NK-92 (cell line): ENCODE results near the gene MAPK8IP2.

Source experiments
- DNase-seq: peaks from one replicate; lab custom pipeline; 2025; ENCODE audit not compliant: unreplicated experiment; lab: John Stamatoyannopoulos, UW

Gene MAPK8IP2

DNA sequence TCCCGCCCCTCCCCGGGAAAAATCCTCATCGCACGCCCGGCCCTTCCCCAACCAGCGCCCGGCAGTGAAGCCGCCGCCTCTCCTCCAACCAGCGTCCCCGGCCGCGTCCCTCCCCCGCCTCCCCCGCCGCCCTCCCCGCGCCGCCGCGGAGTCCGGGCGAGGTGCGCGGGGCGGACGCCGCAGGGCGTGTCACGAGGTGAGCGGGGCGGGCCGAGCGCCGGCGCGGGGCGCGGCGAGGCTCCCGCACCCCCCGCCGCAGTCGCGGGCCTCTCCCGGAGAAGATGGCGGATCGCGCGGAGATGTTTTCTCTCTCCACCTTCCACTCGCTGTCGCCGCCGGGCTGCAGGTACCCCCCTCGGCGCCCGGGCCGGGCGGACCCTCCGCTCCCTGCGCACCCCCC lies at the start of gene MAPK8IP2:
Gene MAPK8IP2, plus strand, starts transcription at position 256 of the 400 bp plus-strand sequence. Its CDS starts 26 bp downstream, at position 282.
- DNase-seq = no peak

DNA sequence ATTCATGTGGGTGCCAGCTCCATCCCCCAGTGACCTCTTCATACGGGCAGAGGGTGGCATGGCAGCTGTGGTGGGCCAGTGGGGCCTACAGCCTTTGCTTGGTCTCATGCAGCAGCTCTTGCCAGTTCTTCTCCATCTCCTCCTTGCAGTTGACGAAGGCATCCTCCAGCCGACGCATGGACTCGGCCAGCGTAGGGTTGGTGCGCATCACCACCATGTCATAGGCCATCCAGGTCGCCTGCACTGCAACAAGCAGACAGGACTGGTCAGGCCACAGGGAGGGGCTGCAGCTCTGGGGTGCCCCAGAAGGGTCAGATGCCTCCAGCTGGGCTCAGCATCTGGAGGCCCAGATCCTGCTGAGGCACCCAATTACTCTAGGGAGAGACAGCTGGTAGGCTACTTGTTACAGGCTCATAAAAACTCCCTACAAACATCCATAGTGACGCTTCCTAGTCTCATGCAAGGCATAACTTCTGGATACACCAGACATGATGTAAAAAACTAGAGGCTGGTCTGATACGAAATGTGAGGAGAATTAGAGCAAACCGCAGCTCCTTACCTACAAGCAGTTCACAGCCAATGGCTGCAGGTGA lies 49.3 kb upstream of the MAPK8IP2 start:
- DNase-seq = no peak

DNA sequence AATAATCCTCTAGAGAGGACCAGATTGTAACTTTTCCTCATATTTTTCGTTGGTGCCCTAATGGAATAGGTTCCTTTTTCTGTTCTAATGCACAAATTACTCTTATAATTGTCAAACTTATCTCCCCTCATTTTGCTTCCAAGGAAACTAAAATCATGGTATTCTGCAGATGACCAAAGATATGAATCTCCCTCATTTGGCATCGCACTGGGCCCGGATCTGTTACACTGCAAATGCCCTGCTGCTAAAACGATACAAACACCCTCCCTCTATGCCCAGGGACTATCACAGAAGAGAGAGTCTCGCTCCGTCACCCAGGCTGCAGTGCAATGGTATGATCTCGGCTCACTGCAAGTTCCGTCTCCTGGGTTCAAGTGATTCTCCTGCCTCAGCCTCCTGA lies 47.3 kb upstream of the MAPK8IP2 start:
- DNase-seq = no peak

DNA sequence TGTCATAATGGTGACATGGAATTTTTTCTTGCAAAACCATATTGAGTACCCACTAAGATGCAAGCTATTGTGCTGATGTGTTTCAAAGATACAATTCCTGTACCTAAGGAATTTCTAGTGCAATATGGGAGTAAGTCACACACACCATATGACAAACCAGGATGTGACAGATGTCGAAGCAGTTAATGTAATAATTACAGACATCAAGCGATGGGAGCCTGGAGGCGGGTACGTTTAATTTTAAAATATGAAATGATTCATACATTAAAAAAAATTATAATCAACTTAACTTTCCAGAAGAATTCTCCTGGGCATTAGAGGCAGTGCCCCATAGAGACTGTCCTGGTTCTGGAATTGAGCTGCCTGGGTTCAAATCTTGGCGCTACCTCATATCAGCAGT lies 43.9 kb upstream of the MAPK8IP2 start:
- no peak for DNase-seq

DNA sequence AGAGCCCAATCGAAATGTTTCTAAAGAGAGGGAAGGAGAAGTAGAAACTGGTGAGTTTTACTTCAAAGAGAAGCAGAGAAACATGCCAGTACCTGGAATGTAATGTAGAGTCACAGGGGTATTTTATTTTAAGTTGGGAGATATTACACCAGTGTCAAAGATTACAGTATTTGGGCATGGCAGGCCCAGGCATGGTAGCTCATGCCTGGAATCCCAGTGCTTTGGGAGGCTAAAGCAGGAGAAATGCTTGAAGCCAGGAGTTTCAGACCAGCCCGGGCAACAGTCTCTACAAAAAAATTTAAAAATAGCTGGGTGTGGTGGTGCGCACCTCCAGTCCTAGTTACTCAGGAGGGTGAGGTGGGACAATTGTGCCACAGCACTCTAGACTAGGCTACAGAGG lies 40.6 kb upstream of the MAPK8IP2 start:
- no peak for DNase-seq

DNA sequence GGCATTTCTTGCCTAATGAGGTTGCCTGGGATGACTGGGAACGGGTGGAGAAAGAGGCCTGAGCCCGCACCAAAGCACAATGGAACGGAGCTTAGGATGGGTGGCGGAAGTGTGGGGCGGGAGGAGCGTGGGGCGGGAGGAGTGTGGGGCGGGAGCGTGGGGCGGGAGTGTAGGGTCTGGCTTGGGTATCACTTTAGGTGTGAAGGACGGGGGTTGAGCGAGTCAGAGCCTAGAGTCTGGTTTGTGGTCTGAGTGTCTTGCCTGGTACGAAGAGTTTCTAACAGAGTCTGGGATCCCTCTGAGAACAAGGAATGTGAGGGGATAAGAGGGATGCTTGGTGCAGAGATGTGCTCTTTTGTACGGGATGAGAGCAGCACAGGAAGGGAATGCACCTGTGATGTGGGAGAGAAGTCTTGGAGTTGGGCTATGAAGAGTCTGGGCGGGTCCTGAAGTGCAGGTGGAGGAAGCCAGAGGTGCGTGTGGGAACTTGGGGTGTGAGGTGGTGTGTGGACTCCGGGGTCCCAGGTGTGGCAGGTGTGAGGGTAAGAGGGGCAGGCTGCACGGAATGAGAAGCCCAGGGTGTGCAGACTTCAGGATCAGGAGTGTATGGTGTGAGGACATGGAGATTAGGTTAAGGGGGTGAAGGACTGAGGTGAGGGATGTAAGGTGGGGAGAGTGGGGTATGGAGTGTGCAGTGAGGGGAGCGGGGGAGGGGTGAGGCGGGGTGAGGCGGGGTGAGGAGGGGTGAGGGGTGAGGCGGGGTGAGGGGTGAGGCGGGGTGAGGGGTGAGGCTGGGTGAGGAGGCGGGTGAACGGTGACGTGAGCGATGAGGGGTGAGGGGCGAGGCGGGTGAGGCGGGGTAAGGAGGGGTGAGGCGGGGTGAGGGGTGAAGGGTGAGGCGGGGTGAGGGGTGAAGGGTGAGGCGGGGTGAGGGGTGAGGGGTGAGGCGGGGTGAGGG lies 38.9 kb upstream of the MAPK8IP2 start:
- no peak for DNase-seq

DNA sequence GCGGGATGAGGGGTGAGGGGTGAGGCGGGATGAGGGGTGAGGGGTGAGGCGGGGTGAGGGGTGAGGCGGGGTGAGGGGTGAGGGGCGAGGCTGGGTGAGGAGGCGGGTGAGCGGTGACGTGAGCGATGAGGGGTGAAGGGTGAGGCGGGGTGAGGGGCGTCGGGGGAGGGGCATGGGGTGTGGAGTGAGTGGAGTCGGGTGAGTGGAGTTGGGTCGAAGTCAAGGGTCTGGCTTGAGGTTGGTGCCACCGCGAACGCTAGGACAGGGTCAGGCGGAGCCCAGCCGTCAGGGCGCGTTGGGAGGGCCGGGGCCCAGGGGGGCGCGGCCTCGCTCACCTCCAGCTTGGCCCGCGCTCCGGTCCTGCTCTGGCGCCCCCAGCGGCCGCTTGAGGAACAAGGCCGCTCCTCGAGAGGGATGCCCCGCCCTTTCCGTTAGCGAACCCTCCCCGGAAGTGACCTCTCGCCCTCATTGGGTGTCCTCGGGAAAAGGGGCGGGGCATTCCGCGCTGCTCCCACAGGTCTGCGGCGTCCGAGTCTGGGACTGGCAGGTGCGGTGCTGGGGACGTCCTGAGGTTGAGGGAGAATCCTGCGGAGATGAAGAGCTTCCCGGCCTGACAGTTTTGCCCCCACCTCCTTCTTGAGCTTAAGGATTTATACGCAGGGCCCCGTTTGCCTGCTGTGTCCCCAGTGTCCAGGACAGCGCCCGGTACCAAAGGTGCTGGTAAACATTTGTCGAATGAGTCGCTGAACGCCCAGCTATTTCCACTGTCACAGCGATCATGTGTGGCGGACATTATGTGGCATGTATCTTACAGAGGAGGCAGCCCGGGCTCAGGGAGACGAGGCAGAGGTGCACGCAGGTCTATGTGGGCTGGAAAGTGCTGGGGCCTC lies 37.8 kb upstream of the MAPK8IP2 start, which contains the start of gene SYCE3:
Gene SYCE3, minus strand, starts transcription at position 397 of the 890 bp plus-strand sequence. CDS start 6,514 bp downstream, outside the sequence.
- DNase-seq = peak; percentile 62

DNA sequence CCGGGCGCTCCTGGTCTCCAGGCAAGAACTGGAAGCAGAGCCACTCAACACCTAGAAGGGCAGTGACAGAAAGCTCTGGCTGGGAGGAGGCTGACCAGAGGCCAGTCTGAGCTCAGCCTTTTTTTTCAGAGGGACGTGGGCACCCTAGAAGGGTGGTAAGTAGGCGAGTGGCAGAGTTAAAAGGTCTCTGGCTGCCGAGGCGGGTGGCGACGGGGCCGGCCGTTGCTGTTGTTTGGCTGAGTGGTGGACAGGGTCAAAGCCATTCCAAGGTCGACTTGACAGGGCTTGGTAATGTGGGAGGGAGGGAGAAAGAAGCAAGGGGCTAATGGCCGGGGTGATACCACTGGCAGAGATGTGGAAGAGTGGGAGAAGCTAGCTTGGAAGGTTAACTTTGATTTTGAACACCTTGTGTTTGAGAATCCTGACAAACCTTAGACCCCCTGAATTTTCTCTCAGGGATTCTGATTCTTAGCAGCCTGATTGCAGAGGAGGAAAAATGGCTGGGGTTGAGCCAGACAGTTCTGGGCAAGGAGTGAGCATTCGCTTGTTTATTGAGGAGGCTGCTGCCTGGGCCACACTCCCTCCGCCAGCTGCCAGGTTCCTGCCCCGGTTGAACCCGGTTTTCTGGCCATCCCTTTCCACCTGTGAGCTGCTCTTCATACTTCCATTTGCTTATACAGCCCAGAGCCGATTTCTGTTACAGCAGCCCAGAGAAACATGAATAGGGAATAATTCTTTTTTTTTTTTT lies 37.0 kb upstream of the MAPK8IP2 start:
- DNase-seq = no peak

DNA sequence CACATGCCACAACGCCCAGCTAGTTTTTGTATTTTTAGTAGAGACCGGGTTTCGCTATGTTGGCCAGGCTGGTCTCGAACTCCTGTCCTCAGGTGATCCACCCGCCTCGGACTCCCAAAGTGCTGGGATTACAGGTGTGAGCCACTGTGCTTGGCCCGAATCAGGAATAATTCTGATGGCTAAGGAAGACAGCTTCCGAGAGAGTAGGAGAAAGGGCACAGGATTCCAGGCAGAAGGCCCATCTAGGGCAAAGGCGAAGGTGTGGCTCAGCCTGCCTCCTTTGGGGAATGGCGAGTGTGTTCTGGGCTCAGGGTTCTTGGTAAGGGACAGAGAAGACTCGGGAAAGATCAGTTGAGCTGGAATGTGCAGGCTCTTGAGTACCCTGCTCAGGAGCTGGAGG lies 36.3 kb upstream of the MAPK8IP2 start:
- DNase-seq = no peak

DNA sequence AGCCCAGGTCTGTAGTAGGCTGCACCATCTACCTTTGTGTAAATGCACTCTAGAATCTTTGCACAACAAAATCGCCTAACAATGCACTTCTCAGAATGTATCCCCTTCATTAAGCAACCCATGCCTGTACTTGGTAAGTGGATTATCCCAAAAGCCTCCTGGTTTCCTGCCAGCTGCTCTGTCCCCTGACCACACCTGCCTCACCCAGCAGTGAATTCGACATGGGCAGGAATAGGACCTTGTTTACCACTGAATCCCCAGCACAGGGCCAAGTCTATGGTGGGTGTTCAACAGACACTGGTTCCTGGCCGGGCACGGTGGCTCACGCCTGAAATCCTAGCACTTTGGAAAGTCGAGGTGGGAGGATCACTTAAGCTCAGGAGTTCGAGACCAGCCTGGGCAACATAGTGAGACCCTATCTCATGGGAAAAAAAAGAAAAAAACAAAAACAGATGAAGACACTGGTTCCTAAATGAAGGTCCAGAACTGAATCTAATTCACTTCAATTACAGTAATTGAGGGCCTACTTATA lies 32.8 kb upstream of the MAPK8IP2 start:
- DNase-seq = no peak

DNA sequence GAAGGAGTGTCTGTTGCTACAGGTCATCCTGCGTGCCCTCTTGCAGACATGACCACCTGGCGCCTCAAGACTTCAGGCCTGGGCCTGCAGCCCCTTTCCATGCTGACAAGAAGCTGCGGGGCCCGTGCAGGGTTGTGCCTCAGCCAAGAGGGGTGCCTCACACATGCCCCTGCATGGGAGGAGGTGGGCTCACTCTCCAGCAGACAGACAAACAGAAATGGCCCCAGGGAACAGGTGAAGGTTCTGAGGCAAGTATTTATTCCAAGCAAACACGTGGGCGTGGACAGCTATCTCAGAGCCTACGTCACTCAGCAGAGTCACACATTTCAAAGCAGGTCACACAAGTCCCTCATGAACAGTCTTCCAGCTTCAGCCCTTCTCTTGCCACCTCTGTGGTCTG lies 32.0 kb upstream of the MAPK8IP2 start:
- no peak for DNase-seq

DNA sequence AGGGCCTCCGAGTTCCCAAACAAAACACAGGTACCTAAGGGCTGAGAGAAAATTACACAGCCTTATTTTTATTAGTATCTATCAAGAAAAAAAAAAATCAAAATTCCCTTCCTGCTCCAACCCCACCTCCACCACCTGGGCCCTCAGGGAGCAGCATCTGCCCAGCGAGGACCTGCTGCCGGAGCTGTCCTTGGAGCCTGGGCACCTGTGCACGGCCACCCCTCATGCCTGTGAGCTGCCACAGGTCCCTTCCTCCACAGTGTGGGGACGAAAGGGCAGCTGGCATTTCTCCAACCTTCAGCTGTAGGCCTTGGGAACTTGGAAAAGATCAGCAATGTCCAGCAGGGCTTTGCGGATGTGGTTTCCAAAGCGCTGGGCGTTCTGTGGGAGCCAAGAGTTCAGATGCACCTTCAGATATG lies 31.5 kb upstream of the MAPK8IP2 start:
- DNase-seq = no peak

DNA sequence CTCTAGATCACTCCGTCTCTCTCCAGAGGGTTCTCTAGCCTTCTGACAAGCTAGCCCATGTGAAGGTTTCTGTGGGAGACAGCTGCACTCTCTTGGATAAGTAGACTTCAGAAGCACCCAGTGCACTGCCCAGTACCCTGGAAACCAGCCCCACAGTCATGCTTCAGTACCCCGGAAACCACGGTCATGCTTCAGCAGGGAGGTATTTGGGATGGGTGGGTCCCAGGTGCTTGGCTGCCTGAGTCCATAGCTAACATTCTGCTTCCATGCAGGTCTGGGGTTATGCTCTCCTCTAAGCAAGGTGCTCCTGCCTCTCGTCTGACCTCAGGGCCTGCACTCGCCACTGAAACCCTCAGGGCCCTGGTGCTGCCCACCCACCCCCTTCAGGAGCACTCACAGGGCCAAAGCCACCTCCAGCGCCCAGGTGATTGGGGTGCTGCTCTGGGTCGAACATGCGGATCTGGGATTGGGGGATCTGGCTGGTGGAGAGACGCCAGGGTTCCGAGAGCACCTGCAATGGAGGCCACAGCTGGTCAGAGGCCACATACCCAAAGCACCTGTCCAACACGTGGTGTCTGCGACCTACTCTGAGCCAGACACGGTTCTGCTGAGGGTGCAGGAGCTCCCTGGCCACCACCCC lies 30.6 kb upstream of the MAPK8IP2 start:
- no peak for DNase-seq

DNA sequence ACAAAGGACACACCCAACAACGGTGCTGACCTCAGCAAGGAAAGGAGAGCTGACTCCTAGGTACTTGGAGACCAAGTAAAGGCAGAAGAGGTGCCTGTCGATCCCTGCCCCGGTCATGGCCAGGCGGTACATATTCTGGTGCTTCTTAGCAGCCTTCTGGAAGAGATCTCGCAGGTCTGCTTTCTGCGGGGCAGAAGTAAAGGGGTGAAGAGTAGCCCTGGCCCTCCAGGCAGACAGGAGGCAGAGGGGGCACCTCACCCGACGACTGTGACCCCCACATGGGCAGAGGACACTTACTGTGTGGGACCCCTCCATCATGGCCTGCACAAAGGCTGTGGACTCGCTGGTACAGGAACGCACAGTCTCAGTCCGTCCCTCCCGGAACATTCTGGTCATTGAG lies 29.7 kb upstream of the MAPK8IP2 start:
- DNase-seq = no peak

DNA sequence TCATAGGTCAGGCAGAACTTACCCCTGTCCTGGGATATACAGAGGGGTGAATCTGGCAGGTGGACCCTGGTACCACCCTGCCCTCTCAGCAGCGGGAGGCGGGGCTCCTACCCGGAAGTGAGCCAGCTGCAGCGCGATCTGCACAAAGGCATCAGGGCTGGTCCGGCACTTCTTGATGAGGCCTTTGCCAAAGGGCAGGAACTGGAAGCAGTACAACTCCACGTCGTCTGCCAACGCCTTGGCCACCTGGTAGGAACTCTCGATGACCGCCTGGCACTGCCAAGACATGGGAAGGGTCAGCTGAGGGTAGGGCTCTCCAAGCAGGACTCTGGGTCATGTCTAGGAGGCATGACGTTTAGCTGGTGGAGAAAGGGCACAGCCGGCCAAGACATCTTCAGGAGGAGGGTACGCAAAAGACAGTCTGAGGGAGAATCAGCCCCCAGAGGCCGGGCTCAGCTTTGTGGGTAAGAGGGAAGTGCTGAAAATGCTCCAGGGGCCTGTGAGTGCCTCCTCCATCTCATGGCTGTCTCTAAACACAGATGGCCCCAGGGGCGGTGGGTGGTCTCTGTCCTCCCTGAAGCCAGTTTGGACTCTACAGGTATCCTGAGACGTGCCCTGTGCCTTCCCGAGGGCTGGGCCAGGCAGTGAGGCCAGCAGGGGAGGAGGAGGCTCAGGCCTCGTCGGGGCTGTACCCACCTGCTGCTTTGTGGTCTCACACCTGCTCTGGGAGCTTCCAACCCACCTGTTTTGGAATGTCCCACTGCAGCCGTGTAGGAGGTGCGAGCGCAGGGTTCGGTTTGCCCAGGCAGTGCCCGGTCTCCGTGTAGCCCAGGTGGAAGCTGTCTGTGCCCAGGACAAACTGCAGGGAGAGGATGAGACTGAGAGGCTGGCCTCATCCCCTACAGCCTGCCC lies 29.1 kb upstream of the MAPK8IP2 start:
- no peak for DNase-seq

DNA sequence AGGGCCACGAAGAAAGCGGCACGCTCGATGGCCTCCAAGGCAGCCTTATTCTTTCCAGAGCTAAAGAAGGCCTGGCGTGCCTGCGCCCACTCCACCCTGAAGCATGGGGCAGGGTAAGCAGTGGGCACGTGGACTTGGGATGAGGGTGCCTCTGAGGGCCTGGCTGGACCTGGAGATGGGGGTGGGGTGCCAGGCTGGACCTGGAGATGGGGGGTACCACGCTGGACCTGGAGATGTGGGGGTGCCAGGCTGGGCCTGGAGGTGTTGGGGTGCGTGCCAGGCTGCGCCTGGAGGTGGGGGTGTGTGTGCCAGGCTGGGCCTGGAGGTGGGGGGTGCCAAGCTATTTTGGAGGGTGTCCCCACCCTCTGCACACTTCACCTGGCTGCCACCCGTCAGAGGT lies 27.6 kb upstream of the MAPK8IP2 start:
- DNase-seq = no peak

DNA sequence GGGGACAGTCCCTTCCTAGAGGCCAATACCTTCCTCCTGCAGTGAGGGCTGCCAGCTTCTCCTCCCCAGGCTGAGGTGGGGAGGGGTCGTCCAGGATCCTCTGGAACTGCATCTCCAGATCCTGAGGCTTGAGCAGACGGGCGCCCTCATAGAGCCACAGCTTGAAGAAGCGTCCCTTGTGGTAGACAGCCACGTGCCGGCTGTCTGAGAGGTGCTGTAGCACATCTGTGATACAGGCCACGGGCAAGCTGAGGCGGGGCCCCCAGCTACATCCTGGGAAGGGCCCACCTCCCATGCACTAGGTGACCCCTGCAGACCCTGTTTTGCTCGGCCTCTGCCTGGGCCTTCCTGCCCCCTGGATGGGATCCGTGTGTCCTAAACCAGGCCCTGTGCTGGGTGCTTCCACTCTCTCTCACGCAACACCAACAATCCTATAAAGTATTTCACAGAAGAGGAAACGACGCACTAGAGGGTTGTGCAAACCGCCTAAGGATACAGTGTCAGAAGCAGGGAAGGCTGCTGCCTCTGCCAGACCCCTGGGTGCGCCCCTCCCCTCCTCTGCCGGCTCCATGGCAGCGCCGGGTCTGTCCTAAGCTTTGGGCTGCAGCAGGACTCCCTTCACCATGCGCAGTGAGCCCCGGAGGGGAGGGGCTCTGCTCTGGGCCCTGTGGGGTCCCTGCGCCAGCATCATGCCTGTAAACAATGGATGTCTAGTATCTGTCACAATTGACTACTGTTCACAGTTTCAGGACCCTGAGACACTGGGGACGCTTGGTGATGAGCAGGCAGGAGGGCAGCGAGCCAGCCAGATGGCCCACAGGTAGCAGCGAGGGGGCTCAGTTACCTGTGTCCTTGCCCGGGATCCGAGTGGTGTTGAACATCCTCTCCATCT lies 26.9 kb upstream of the MAPK8IP2 start:
- DNase-seq = no peak

DNA sequence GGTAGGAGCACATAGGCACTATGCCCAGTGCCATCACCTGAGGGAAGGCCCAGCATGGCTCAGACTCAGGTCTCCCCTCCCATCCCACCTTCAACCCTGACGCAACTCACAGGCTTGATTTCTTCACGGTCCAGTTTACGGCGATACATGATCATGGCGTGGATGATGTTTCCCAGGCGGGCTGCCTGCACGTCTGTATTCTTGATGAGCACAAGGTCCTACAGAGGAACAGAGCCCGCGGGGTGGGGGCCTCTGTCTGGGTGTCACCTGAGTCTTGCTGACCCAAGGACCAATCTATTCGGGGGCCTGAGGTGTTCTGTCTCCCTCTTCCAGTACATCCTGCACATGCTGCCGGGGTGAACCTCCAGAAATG lies 26.2 kb upstream of the MAPK8IP2 start:
- DNase-seq = no peak
